SK-N-SH (cell line): ENCODE measurements around the gene FKBP11. TPM values are rescaled to one million over a fixed set of nuclear protein-coding genes. Genes with fewer than 3 reads are reported as not detected.

Experiments
- CTCF ChIA-PET: fragments of 300-600, 350-600 bp; formaldehyde crosslinking; extraction: SDS; loops from one replicate; lab custom pipeline; 2021; lab: Yijun Ruan, JAX
- POLR2A ChIA-PET: fragments of 350-600 bp; sonication (Branson Sonifier 250); formaldehyde crosslinking; extraction: SDS; loops from one replicate; lab custom pipeline; 2020; ENCODE audit warnings: antibody characterized with exemption, inconsistent platforms; lab: Yijun Ruan, JAX
- DNase-seq: peaks from one replicate; pipeline ENCODE4 v3.0.0; 2012
- H2AFZ ChIP-seq: fragments of 200-600 bp; sonication (generic); 2 replicates; pipeline ENCODE4 v1.8.1; 2016; ENCODE audit warnings: antibody characterized with exemption, mild to moderate bottlenecking, low read depth
- H3F3A ChIP-seq: fragments of 200-600 bp; sonication (generic); replicated peaks from 2 replicates; pipeline ENCODE3; 2016; ENCODE audit warnings: antibody characterized with exemption, mild to moderate bottlenecking; ENCODE audit not compliant: insufficient read depth
- H3K27ac ChIP-seq, 2 experiments: fragments of 200-500 bp in 1 of 2; fragments of 200-600 bp in 1 of 2; sonication (Bioruptor generic) in 1 of 2; sonication (generic), shearing (Covaris generic) in 1 of 2; 2 replicates each; pipeline versions ENCODE4 v1.5.1 to v1.6.1; 2014 to 2016; ENCODE audit warnings: low read depth in 2 of 2, inconsistent platforms in 1 of 2, low read length in 1 of 2, mild to moderate bottlenecking in 1 of 2, mixed read lengths in 1 of 2
- H3K27me3 ChIP-seq: fragments of 200-600 bp; sonication (generic), shearing (Covaris generic); 2 replicates; pipeline ENCODE4 v1.6.1; 2016; ENCODE audit warnings: mixed run types; ENCODE audit not compliant: insufficient read depth
- H3K36me3 ChIP-seq, 2 experiments: fragments of 200-500 bp in 1 of 2; fragments of 200-600 bp in 1 of 2; sonication (Bioruptor generic) in 1 of 2; sonication (generic) in 1 of 2; replicated peaks in 1 of 2; 2 replicates each; pipeline versions ENCODE3 to v1.5.1; 2014 to 2016; ENCODE audit warnings: low read length in 1 of 2, mild to moderate bottlenecking in 1 of 2; ENCODE audit not compliant: insufficient read depth in 2 of 2, control insufficient read depth in 1 of 2
- H3K4me1 ChIP-seq, 2 experiments: fragments of 200-500 bp in 1 of 2; fragments of 200-600 bp in 1 of 2; sonication (Bioruptor generic) in 1 of 2; sonication (generic), shearing (Covaris generic) in 1 of 2; 2 replicates each; pipeline versions ENCODE4 v1.5.1 to v1.6.1; 2014 to 2016; ENCODE audit warnings: low read depth in 1 of 2, low read length in 1 of 2, mixed run types in 1 of 2; ENCODE audit not compliant: insufficient read depth in 2 of 2, control insufficient read depth in 1 of 2
- H3K4me2 ChIP-seq: fragments of 200-600 bp; sonication (generic), shearing (Covaris generic); 2 replicates; pipeline ENCODE4 v1.6.1; 2017; ENCODE audit warnings: mixed run types
- H3K4me3 ChIP-seq, 2 experiments: fragments of 200-500 bp in 1 of 2; fragments of 200-600 bp in 1 of 2; sonication (Bioruptor generic) in 1 of 2; sonication (generic), shearing (Covaris generic) in 1 of 2; 2 replicates each; pipeline versions ENCODE4 v1.5.1 to v1.8.1; 2014 to 2016; ENCODE audit warnings: low read depth in 2 of 2, inconsistent platforms in 1 of 2, low read length in 1 of 2, mild to moderate bottlenecking in 1 of 2, mixed read lengths in 1 of 2, moderate library complexity in 1 of 2
- H3K79me2 ChIP-seq: fragments of 200-600 bp; sonication (generic); 2 replicates; pipeline ENCODE4 v1.8.1; 2017; ENCODE audit warnings: mild to moderate bottlenecking; ENCODE audit not compliant: insufficient read depth
- H3K9ac ChIP-seq: fragments of 200-600 bp; sonication (generic); 2 replicates; pipeline ENCODE4 v1.6.1; 2017; ENCODE audit warnings: mixed run types
- H3K9me2 ChIP-seq: fragments of 200-600 bp; sonication (generic); 2 replicates; pipeline ENCODE4 v1.6.1; 2017; ENCODE audit warnings: mixed run types
- H3K9me3 ChIP-seq: fragments of 200-600 bp; sonication (generic); 2 replicates; pipeline ENCODE4 v1.6.1; 2017; ENCODE audit warnings: mixed run types, mild to moderate bottlenecking, moderate library complexity
- H4K20me1 ChIP-seq: fragments of 200-600 bp; sonication (generic); 2 replicates; pipeline ENCODE4 v1.6.1; 2017; ENCODE audit warnings: mild to moderate bottlenecking, mixed run types; ENCODE audit not compliant: insufficient read depth
- EP300 ChIP-seq, 2 experiments: IDR thresholded peaks; 2 replicates each; pipeline versions ENCODE4 v1.4.0 to v1.6.1; 2012; ENCODE audit warnings: borderline replicate concordance in 1 of 2, low read depth in 1 of 2, low read length in 1 of 2
- FOXM1 ChIP-seq: IDR thresholded peaks from 2 replicates; pipeline ENCODE4 v1.4.0; 2012; ENCODE audit warnings: low read depth, mild to moderate bottlenecking
- RAD21 ChIP-seq: IDR thresholded peaks from 2 replicates; pipeline ENCODE4 v1.6.1; 2012; ENCODE audit warnings: mild to moderate bottlenecking, low read length
- SIN3A ChIP-seq: IDR thresholded peaks from 2 replicates; pipeline ENCODE4 v1.6.1; 2012; ENCODE audit warnings: low read depth, mild to moderate bottlenecking, low read length, moderate library complexity, borderline replicate concordance
- TAF1 ChIP-seq: IDR thresholded peaks from 2 replicates; pipeline ENCODE4 v1.6.1; 2012; ENCODE audit warnings: low read depth, mild to moderate bottlenecking, low read length, moderate library complexity, borderline replicate concordance
- TCF12 ChIP-seq: IDR thresholded peaks from 2 replicates; pipeline ENCODE4 v1.4.0; 2012
- WGBS: methylation state at CpG from one replicate; pipeline ENCODE4 v1.1.6; 2017; ENCODE audit warnings: low lambda C conversion rate; 5-methylcytosine and 5-hydroxymethylcytosine counted together
- polyA plus RNA-seq, 3 experiments: library from polyadenylated mRNA; depleted of rRNA; stranded (reverse); fragments of >200 nt; gene quantifications; 2 replicates each; pipeline ENCODE4 v1.2.3, GENCODE V29; 2012
- TF ChIP-seq, protein P1 (sequence below): fragments of 200-600 bp; sonication (generic); IDR thresholded peaks from 2 replicates; pipeline ENCODE4 v1.6.1; 2017; ENCODE audit warnings: antibody characterized with exemption, mild to moderate bottlenecking, moderate library complexity
- TF ChIP-seq, protein P2 (sequence below): IDR thresholded peaks from 2 replicates; pipeline ENCODE4 v1.4.0; 2012; ENCODE audit warnings: low read depth, borderline replicate concordance
- TF ChIP-seq, protein P3 (sequence below): fragments of 150-350 bp; IDR thresholded peaks from 2 replicates; pipeline ENCODE4 v1.6.1; 2017; ENCODE audit warnings: antibody characterized with exemption, low read length, low read depth, borderline replicate concordance
- TF ChIP-seq, protein P4 (sequence below): IDR thresholded peaks from 2 replicates; pipeline ENCODE4 v1.6.1; 2012; ENCODE audit warnings: mild to moderate bottlenecking, low read depth, low read length, moderate library complexity

The FKBP11 gene
- polyA plus RNA-seq, 1 of the 3 experiments (the other 2 are of a cell fraction) = 28.5 TPM

DNA sequence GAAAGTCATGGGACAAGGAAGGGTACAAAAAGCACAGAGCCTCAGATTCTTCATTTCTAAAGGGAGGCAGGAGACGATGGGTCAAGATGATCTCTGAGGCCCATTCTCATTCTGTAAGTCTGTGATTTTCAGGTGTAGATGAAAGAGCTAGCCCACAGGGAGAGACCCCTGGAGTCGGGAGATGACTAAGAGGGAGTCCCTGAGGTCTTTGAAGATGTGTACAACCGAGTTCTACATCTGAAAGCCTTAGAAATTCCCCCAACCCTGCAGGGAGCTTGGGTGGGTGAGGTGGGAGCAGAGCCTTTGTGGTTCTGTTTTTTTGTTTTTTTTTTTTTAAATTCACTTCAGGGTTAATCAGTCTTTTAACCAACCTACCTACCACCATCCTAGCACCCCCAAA is 43.2 kb upstream of the FKBP11 start:
- 79% methylated on average over 3 of the region's 3 CpGs for WGBS
- POLR2A ChIA-PET = no interaction called here

More for the DNA sequence above, 43.2 kb upstream of the FKBP11 start:
- CTCF ChIA-PET = interaction anchor here (0.9 to 32.2 kb wide), 9 partner anchors 10 to 115 kb away, joined by 3 to 935 read pairs (median 4); partner anchors contain the start of genes ARF3, DDN, FKBP11 and WNT1
- no peak overlapping the region for H3K9ac ChIP-seq
- H2AFZ ChIP-seq = no peak overlapping the region
- H3K27me3 ChIP-seq = peaks cover 46% of the 10 kb centered on the region; the same call in 1 of the 2 replicates
- H3K9me2 ChIP-seq = no peaks in the 10 kb centered on the region
- H3K9me3 ChIP-seq = no peaks in the 10 kb centered on the region
- DNase-seq = peak; percentile 22
- no peak overlapping the region for H3K27ac ChIP-seq
- H3K36me3 ChIP-seq = no peaks in the 10 kb centered on the region
- H3K4me3 ChIP-seq = no peak overlapping the region
- H3K4me1 ChIP-seq = peaks cover 0 to 13% of the 10 kb centered on the region in 2 experiments; a peak in 1 of 4 replicates
- TF ChIP-seq, protein P1, sequence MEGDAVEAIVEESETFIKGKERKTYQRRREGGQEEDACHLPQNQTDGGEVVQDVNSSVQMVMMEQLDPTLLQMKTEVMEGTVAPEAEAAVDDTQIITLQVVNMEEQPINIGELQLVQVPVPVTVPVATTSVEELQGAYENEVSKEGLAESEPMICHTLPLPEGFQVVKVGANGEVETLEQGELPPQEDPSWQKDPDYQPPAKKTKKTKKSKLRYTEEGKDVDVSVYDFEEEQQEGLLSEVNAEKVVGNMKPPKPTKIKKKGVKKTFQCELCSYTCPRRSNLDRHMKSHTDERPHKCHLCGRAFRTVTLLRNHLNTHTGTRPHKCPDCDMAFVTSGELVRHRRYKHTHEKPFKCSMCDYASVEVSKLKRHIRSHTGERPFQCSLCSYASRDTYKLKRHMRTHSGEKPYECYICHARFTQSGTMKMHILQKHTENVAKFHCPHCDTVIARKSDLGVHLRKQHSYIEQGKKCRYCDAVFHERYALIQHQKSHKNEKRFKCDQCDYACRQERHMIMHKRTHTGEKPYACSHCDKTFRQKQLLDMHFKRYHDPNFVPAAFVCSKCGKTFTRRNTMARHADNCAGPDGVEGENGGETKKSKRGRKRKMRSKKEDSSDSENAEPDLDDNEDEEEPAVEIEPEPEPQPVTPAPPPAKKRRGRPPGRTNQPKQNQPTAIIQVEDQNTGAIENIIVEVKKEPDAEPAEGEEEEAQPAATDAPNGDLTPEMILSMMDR = no peak
- TF ChIP-seq TAF1 (no peak), EP300 (IDR thresholded peaks at IDR 0.05; ENCODE audit: borderline replicate concordance in 1 of 2, low read depth in 1 of 2, low read length in 1 of 2) (no peak), TCF12 (no peak), SIN3A (no peak), RAD21 (no peak), FOXM1 (no peak)
- TF ChIP-seq, protein P2, sequence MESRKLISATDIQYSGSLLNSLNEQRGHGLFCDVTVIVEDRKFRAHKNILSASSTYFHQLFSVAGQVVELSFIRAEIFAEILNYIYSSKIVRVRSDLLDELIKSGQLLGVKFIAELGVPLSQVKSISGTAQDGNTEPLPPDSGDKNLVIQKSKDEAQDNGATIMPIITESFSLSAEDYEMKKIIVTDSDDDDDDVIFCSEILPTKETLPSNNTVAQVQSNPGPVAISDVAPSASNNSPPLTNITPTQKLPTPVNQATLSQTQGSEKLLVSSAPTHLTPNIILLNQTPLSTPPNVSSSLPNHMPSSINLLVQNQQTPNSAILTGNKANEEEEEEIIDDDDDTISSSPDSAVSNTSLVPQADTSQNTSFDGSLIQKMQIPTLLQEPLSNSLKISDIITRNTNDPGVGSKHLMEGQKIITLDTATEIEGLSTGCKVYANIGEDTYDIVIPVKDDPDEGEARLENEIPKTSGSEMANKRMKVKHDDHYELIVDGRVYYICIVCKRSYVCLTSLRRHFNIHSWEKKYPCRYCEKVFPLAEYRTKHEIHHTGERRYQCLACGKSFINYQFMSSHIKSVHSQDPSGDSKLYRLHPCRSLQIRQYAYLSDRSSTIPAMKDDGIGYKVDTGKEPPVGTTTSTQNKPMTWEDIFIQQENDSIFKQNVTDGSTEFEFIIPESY = no peak
- TF ChIP-seq, protein P3, sequence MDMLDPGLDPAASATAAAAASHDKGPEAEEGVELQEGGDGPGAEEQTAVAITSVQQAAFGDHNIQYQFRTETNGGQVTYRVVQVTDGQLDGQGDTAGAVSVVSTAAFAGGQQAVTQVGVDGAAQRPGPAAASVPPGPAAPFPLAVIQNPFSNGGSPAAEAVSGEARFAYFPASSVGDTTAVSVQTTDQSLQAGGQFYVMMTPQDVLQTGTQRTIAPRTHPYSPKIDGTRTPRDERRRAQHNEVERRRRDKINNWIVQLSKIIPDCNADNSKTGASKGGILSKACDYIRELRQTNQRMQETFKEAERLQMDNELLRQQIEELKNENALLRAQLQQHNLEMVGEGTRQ = no peak
- TF ChIP-seq, protein P4, sequence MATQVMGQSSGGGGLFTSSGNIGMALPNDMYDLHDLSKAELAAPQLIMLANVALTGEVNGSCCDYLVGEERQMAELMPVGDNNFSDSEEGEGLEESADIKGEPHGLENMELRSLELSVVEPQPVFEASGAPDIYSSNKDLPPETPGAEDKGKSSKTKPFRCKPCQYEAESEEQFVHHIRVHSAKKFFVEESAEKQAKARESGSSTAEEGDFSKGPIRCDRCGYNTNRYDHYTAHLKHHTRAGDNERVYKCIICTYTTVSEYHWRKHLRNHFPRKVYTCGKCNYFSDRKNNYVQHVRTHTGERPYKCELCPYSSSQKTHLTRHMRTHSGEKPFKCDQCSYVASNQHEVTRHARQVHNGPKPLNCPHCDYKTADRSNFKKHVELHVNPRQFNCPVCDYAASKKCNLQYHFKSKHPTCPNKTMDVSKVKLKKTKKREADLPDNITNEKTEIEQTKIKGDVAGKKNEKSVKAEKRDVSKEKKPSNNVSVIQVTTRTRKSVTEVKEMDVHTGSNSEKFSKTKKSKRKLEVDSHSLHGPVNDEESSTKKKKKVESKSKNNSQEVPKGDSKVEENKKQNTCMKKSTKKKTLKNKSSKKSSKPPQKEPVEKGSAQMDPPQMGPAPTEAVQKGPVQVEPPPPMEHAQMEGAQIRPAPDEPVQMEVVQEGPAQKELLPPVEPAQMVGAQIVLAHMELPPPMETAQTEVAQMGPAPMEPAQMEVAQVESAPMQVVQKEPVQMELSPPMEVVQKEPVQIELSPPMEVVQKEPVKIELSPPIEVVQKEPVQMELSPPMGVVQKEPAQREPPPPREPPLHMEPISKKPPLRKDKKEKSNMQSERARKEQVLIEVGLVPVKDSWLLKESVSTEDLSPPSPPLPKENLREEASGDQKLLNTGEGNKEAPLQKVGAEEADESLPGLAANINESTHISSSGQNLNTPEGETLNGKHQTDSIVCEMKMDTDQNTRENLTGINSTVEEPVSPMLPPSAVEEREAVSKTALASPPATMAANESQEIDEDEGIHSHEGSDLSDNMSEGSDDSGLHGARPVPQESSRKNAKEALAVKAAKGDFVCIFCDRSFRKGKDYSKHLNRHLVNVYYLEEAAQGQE = no peak
- no peaks in the 10 kb centered on the region for H3K79me2 ChIP-seq
- no peaks in the 10 kb centered on the region for H4K20me1 ChIP-seq
- no peak overlapping the region for H3K4me2 ChIP-seq
- H3F3A ChIP-seq = peaks cover 8% of the 10 kb centered on the region
